Measurements from ENCODE around the gene MAP3K19.
A peak's percentile ranks its signal among the peaks of the same experiment; 100 is the strongest.

Gene MAP3K19

GRCh38 chr2:134932864-134933526 lies 114.3 kb downstream of the MAP3K19 start:
- in situ Hi-C loops (cut with HindIII; ENCODE audit: low sequenced_read_pairs), result no loop called here
- DNase-seq (ENCODE audit: low read depth, low spot score), result no peak
- no peak for TF ChIP-seq CTCF (IDR thresholded peaks at IDR 0.05; ENCODE audit: low read depth, low read length)
- H3K4me3 ChIP-seq (ENCODE audit: low read depth, low read length), result no peak overlapping the region

- H3K4me3 ChIP-seq (ENCODE audit: low read depth, low read length), result no peak overlapping the region
- TF ChIP-seq CTCF (IDR thresholded peaks at IDR 0.05; ENCODE audit: low read depth, low read length), result no peak
- DNase-seq (ENCODE audit: low read depth, low spot score), result peak; percentile 42
- in situ Hi-C loops (cut with HindIII; ENCODE audit: low sequenced_read_pairs), result no loop called here
These were observed 120.1 kb downstream of the MAP3K19 start for GRCh38 chr2:134927195-134927594.

DNA sequence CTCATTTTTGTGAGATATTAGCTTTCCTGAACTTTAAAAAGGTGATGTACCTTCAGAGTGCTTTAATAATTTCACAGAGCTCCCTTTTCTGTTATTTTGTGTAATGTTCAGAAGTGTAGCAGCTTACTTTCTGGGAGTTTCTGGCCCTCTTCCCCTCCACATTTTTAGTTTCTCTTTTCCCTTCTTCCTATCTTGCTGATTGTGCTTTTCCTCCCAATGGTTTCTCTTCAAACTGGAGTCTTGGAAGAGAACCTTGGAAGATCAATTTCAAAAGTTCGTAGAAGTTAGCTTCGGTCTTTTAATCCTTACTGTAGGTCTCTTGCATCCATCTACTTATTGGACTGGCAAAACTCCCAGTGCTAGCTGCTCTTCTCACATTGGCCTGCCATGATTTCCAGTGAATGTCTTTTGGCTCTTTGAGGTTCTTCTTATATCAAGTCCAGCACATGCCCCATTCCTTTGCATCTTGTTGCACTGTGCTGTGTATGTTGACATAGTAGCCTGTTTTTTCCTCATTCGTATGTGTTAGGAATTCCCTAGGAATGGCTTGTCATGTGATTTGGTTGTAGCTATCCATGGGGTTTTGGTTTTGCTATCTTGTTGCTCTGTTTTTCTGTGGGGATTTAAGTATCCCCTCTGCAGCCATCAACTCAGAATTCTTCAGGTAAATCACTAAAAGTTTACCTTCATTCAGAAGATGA lies 120.9 kb downstream of the MAP3K19 start:
- DNase-seq (ENCODE audit: low read depth, low spot score), result peak; percentile 2

DNA sequence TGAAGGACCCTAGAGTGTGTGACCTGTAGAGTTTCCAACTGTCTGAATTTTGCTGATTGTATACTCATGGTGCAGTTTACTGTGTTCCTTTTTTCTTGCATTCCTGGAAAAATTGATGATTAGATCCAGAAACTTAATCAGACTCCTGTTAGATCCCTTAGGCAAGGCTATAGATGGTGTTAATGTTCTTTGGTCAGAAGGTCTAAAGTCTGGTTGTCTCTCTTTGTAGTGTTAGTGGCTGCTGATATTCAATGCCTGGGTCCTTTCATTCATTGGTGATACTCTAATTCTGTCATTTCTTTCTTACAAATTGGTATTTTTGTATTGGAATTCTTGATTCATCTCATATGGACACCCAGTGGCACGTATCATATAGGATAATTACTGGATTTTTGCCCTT lies 122.3 kb downstream of the MAP3K19 start:
- no peak overlapping the region for H3K4me3 ChIP-seq (ENCODE audit: low read depth, low read length)
- in situ Hi-C loops (cut with HindIII; ENCODE audit: low sequenced_read_pairs), result no loop called here
- no peak for TF ChIP-seq CTCF (IDR thresholded peaks at IDR 0.05; ENCODE audit: low read depth, low read length)
- DNase-seq (ENCODE audit: low read depth, low spot score), result no peak

More for the DNA sequence above, 120.9 kb downstream of the MAP3K19 start:
- in situ Hi-C loops (cut with HindIII; ENCODE audit: low sequenced_read_pairs), result no loop called here
- no peak for TF ChIP-seq CTCF (IDR thresholded peaks at IDR 0.05; ENCODE audit: low read depth, low read length)
- no peak overlapping the region for H3K4me3 ChIP-seq (ENCODE audit: low read depth, low read length)

GRCh38 chr2:134919341-134920210 lies 127.7 kb downstream of the MAP3K19 start:
- peak overlapping the region; percentile 95 for H3K4me3 ChIP-seq (ENCODE audit: low read depth, low read length)
- DNase-seq (ENCODE audit: low read depth, low spot score), result peak; percentile 33
- in situ Hi-C loops (cut with HindIII; ENCODE audit: low sequenced_read_pairs), result no loop called here
- no peak for TF ChIP-seq CTCF (IDR thresholded peaks at IDR 0.05; ENCODE audit: low read depth, low read length)

GRCh38 chr2:134918526-134919340 lies 128.5 kb downstream of the MAP3K19 start, which contains the start of gene CCNT2:
Gene CCNT2 (plus strand): TSS chr2:134918822. CDS start chr2:134918855, 33 bp downstream.
- in situ Hi-C loops (cut with HindIII; ENCODE audit: low sequenced_read_pairs), result no loop called here
- DNase-seq (ENCODE audit: low read depth, low spot score), result peak; percentile 100
- no peak for TF ChIP-seq CTCF (IDR thresholded peaks at IDR 0.05; ENCODE audit: low read depth, low read length)
- peak within 1 kb of the TSS; percentile 95 for H3K4me3 ChIP-seq (ENCODE audit: low read depth, low read length)
